ENCODE measurements around the gene TJP2.

TJP2 gene

DNA sequence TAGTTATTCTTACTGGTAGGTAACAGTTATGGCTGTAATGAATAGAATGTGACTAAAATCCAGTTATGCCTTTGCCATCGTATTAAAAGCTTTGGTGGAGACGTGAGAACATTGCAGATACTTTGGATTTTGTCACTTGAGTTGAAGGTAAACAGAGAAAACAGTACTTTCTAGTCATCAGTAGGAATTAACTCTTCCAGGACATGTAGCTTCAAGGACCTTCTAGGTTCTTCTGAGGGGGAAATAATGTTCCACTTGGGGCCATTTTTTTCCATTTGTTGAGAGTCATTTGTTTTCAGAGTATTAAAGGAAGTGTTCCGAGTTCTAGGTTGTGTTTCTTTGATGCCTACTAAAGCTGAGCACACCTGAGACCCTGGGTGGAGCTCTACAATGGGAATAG is 6.1 kb downstream of the TJP2 start:
- no peak for DNase-seq
- H3K36me3 ChIP-seq = no peaks in the 10 kb centered on the region
- H3K27me3 ChIP-seq (ENCODE audit: insufficient read depth, low read depth, severe bottlenecking) = no peaks in the 10 kb centered on the region
- H3K4me3 ChIP-seq (ENCODE audit: low read depth, low read length) = no peak overlapping the region
- no peak for TF ChIP-seq CTCF (IDR thresholded peaks at IDR 0.05; ENCODE audit: low read depth, low read length)
- no peak overlapping the region for H3K27ac ChIP-seq
- no peaks in the 10 kb centered on the region for H3K9me3 ChIP-seq (ENCODE audit: severe bottlenecking)

- no peak for TF ChIP-seq CTCF (IDR thresholded peaks at IDR 0.05; ENCODE audit: low read depth, low read length)
- DNase-seq = no peak
- Histone ChIP-seq H3K9me3 (ENCODE audit: severe bottlenecking) (no peaks in the 10 kb centered on the region), H3K4me3 (ENCODE audit: low read depth, low read length) (no peak overlapping the region), H3K27ac (no peak overlapping the region), H3K27me3 (ENCODE audit: insufficient read depth, low read depth, severe bottlenecking) (no peaks in the 10 kb centered on the region), H3K36me3 (no peaks in the 10 kb centered on the region)
Measured at GRCh38 chr9:69180670-69181069, 6.6 kb downstream of the TJP2 start.

DNA sequence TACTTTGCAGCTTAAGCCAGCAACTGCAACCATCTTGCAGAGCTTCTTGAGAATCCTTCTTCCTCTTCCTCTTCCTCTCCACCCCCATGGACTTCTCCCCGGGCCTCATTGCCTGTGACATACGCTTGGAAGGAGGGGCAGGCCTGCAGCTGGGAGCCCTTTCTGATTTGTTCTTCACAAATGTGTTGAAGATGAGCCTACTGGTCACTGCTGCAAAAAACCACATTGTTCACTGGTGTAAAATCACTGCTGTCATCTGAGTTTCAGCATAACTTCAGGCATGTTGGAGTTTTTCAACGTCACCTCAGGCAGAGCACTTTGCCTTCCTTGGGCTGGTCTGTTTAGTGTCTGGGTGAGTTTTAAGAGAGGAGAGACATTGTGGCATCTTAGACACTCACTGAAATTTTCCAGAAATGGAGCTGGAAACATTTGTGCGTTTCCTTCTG is 7.9 kb downstream of the TJP2 start:
- no peak for DNase-seq

GRCh38 chr9:69184266-69184665 is 10.2 kb downstream of the TJP2 start:
- no peaks in the 10 kb centered on the region for H3K36me3 ChIP-seq
- TF ChIP-seq CTCF (IDR thresholded peaks at IDR 0.05; ENCODE audit: low read depth, low read length) = no peak
- H3K4me3 ChIP-seq (ENCODE audit: low read depth, low read length) = no peak overlapping the region
- H3K9me3 ChIP-seq (ENCODE audit: severe bottlenecking) = no peaks in the 10 kb centered on the region
- no peak for DNase-seq
- H3K27ac ChIP-seq = no peak overlapping the region
- H3K27me3 ChIP-seq (ENCODE audit: insufficient read depth, low read depth, severe bottlenecking) = no peaks in the 10 kb centered on the region

More for the DNA sequence above, 7.9 kb downstream of the TJP2 start:
- TF ChIP-seq CTCF (IDR thresholded peaks at IDR 0.05; ENCODE audit: low read depth, low read length) = no peak
- no peaks in the 10 kb centered on the region for H3K27me3 ChIP-seq (ENCODE audit: insufficient read depth, low read depth, severe bottlenecking)
- H3K9me3 ChIP-seq (ENCODE audit: severe bottlenecking) = no peaks in the 10 kb centered on the region
- H3K4me3 ChIP-seq (ENCODE audit: low read depth, low read length) = no peak overlapping the region
- no peaks in the 10 kb centered on the region for H3K36me3 ChIP-seq
- no peak overlapping the region for H3K27ac ChIP-seq

GRCh38 chr9:69186841-69187611 is 12.9 kb downstream of the TJP2 start:
- DNase-seq = no peak
- no peaks in the 10 kb centered on the region for H3K9me3 ChIP-seq (ENCODE audit: severe bottlenecking)
- no peaks in the 10 kb centered on the region for H3K27me3 ChIP-seq (ENCODE audit: insufficient read depth, low read depth, severe bottlenecking)
- TF ChIP-seq CTCF (IDR thresholded peaks at IDR 0.05; ENCODE audit: low read depth, low read length) = no peak
- H3K4me3 ChIP-seq (ENCODE audit: low read depth, low read length) = no peak overlapping the region
- H3K36me3 ChIP-seq = no peaks in the 10 kb centered on the region
- no peak overlapping the region for H3K27ac ChIP-seq

- TF ChIP-seq CTCF (IDR thresholded peaks at IDR 0.05; ENCODE audit: low read depth, low read length) = no peak
Measured at GRCh38 chr9:69188975-69189374, 14.9 kb downstream of the TJP2 start.

More at GRCh38 chr9:69188975-69189374, 14.9 kb downstream of the TJP2 start:
- H3K36me3 ChIP-seq = no peaks in the 10 kb centered on the region
- no peaks in the 10 kb centered on the region for H3K9me3 ChIP-seq (ENCODE audit: severe bottlenecking)
- no peak overlapping the region for H3K4me3 ChIP-seq (ENCODE audit: low read depth, low read length)
- DNase-seq = no peak
- no peak overlapping the region for H3K27ac ChIP-seq
- no peaks in the 10 kb centered on the region for H3K27me3 ChIP-seq (ENCODE audit: insufficient read depth, low read depth, severe bottlenecking)

Measured in WERI-Rb-1 (cell line).